ENCODE data around the gene FGB. TPM values are rescaled to one million over a fixed set of nuclear protein-coding genes. Genes with fewer than 3 reads are reported as not detected.

FGB gene
- total RNA-seq, 1 donor from 2014 or later, result not detected

DNA sequence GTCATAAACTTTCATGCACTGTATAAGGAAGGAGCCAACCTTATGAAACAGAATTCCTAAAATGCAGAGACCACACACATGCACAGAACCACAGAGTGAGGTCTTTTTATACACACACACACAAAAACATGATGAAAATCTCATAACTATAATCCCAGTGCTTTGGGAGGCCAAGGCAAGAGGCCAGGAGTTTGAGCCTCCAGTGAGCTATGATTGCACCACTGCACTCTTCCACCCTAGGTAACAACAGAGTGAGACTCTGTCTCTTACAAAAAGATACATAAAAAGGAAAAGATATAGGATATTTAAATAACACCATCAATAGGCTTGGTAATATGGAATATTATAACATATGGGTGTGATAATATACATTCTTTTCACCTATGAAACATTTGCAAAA is 17.1 kb downstream of the FGB start:
- no peak overlapping the region for H3K4me2 ChIP-seq
- H3K4me3 ChIP-seq, result no peak overlapping the region
- H3F3A ChIP-seq (ENCODE audit: low read depth), result no peaks in the 10 kb centered on the region
- no peaks in the 10 kb centered on the region for H3K4me1 ChIP-seq
- H3K27me3 ChIP-seq, result no peaks in the 10 kb centered on the region
- DNase-seq (ENCODE audit: low spot score), result no peak
- no peaks in the 10 kb centered on the region for H3K79me2 ChIP-seq (ENCODE audit: low read depth)
- Mint-ChIP-seq H3K4me1 (no peaks in the 10 kb centered on the region), H3K27me3 (ENCODE audit: insufficient read depth, low read depth) (no peaks in the 10 kb centered on the region), H3K9me3 (no peaks in the 10 kb centered on the region), H3K4me3 (no peak overlapping the region), H3K36me3 (no peaks in the 10 kb centered on the region), H3K27ac (no peak overlapping the region)
- no peak for TF ChIP-seq EZH2phosphoT487 (IDR thresholded peaks at IDR 0.05)
- TF ChIP-seq EZH2 (IDR thresholded peaks at IDR 0.05), result no peak
- TF ChIP-seq, protein P1, sequence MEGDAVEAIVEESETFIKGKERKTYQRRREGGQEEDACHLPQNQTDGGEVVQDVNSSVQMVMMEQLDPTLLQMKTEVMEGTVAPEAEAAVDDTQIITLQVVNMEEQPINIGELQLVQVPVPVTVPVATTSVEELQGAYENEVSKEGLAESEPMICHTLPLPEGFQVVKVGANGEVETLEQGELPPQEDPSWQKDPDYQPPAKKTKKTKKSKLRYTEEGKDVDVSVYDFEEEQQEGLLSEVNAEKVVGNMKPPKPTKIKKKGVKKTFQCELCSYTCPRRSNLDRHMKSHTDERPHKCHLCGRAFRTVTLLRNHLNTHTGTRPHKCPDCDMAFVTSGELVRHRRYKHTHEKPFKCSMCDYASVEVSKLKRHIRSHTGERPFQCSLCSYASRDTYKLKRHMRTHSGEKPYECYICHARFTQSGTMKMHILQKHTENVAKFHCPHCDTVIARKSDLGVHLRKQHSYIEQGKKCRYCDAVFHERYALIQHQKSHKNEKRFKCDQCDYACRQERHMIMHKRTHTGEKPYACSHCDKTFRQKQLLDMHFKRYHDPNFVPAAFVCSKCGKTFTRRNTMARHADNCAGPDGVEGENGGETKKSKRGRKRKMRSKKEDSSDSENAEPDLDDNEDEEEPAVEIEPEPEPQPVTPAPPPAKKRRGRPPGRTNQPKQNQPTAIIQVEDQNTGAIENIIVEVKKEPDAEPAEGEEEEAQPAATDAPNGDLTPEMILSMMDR (IDR thresholded peaks at IDR 0.05), result no peak
- no peaks in the 10 kb centered on the region for H4K20me1 ChIP-seq (ENCODE audit: low read depth)
- H3K27ac ChIP-seq, result no peak overlapping the region
- H3K9me3 ChIP-seq (ENCODE audit: low read depth), result no peaks in the 10 kb centered on the region
- H3K9ac ChIP-seq, result no peak overlapping the region
- H3K36me3 ChIP-seq, result no peaks in the 10 kb centered on the region
- H2AFZ ChIP-seq (replicated peaks), result no peak overlapping the region

DNA sequence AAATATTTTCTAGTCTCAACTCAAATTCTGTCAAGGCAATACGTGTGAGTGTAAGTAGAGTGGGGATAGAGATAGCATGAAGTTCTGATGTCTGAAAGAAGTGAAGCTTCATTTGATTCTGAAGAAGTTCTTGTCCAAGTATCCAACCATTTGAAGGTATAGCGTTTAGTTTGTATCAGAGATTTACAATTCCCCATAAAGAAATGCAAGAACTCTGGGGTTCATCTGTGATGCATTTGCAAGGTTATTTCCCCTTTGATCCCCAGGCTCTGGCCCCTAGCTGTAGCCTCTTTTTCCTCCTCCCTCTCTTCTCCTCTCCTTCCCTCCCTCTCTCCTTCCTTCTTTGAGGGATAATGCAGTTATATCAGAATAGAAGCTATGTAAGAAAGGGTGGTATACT is 19.9 kb downstream of the FGB start:
- Histone ChIP-seq H4K20me1 (ENCODE audit: low read depth) (no peaks in the 10 kb centered on the region), H3K79me2 (ENCODE audit: low read depth) (no peaks in the 10 kb centered on the region), H3K4me1 (no peaks in the 10 kb centered on the region), H3K4me3 (no peak overlapping the region), H3K27ac (no peak overlapping the region), H2AFZ (replicated peaks) (no peak overlapping the region), H3K36me3 (no peaks in the 10 kb centered on the region), H3K9ac (no peak overlapping the region), H3K27me3 (no peaks in the 10 kb centered on the region), H3K4me2 (no peak overlapping the region), H3F3A (ENCODE audit: low read depth) (no peaks in the 10 kb centered on the region), H3K9me3 (ENCODE audit: low read depth) (no peaks in the 10 kb centered on the region)
- no peak for DNase-seq (ENCODE audit: low spot score)
- no peaks in the 10 kb centered on the region for H3K4me1 Mint-ChIP-seq
- H3K9me3 Mint-ChIP-seq, result no peaks in the 10 kb centered on the region
- no peaks in the 10 kb centered on the region for H3K27me3 Mint-ChIP-seq (ENCODE audit: insufficient read depth, low read depth)
- TF ChIP-seq EZH2 (IDR thresholded peaks at IDR 0.05) (no peak), EZH2phosphoT487 (IDR thresholded peaks at IDR 0.05) (no peak)
- TF ChIP-seq, protein P1 (IDR thresholded peaks at IDR 0.05), result no peak
- H3K27ac Mint-ChIP-seq, result no peak overlapping the region
- no peaks in the 10 kb centered on the region for H3K36me3 Mint-ChIP-seq
- no peak overlapping the region for H3K4me3 Mint-ChIP-seq

DNA sequence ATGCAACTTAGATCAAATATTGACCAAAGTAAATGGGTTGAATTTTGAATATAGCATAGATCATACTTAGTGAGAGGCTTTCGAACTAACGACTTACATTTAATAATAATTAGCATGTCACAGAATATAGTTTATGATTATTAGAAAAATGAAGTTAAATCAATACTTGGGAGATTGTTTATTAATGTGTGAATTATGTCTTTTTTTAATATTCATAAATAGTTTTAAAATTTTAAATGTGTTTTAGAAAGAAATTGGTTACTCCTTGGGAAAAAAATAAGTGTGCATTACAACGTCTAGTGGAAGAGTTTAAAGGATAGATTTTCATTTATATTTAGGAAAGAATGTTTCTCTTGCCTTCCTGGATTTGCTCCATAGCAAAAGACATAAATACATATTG is 20.4 kb downstream of the FGB start:
- Histone ChIP-seq H4K20me1 (ENCODE audit: low read depth) (no peaks in the 10 kb centered on the region), H3K4me1 (no peaks in the 10 kb centered on the region), H3K4me3 (no peak overlapping the region), H3K79me2 (ENCODE audit: low read depth) (no peaks in the 10 kb centered on the region), H3F3A (ENCODE audit: low read depth) (no peaks in the 10 kb centered on the region), H2AFZ (replicated peaks) (no peak overlapping the region), H3K27ac (no peak overlapping the region), H3K36me3 (no peaks in the 10 kb centered on the region), H3K9ac (no peak overlapping the region), H3K4me2 (no peak overlapping the region), H3K9me3 (ENCODE audit: low read depth) (no peaks in the 10 kb centered on the region), H3K27me3 (no peaks in the 10 kb centered on the region)
- Mint-ChIP-seq H3K36me3 (no peaks in the 10 kb centered on the region), H3K4me1 (no peaks in the 10 kb centered on the region), H3K27ac (no peak overlapping the region), H3K27me3 (ENCODE audit: insufficient read depth, low read depth) (no peaks in the 10 kb centered on the region), H3K4me3 (no peak overlapping the region), H3K9me3 (no peaks in the 10 kb centered on the region)
- no peak for DNase-seq (ENCODE audit: low spot score)
- TF ChIP-seq EZH2phosphoT487 (IDR thresholded peaks at IDR 0.05), result no peak
- TF ChIP-seq, protein P1 (IDR thresholded peaks at IDR 0.05), result no peak
- TF ChIP-seq EZH2 (IDR thresholded peaks at IDR 0.05), result no peak
